HG02623 (cell line): ENCODE measurements around the gene KRT33B.

Source experiments
- ATAC-seq: cut with Tn5 transposase; IDR thresholded peaks from one replicate; pipeline ENCODE4 v1.9.1; 2021; ENCODE audit warnings: moderate library complexity; ENCODE audit not compliant: unreplicated experiment

Gene KRT33B

DNA sequence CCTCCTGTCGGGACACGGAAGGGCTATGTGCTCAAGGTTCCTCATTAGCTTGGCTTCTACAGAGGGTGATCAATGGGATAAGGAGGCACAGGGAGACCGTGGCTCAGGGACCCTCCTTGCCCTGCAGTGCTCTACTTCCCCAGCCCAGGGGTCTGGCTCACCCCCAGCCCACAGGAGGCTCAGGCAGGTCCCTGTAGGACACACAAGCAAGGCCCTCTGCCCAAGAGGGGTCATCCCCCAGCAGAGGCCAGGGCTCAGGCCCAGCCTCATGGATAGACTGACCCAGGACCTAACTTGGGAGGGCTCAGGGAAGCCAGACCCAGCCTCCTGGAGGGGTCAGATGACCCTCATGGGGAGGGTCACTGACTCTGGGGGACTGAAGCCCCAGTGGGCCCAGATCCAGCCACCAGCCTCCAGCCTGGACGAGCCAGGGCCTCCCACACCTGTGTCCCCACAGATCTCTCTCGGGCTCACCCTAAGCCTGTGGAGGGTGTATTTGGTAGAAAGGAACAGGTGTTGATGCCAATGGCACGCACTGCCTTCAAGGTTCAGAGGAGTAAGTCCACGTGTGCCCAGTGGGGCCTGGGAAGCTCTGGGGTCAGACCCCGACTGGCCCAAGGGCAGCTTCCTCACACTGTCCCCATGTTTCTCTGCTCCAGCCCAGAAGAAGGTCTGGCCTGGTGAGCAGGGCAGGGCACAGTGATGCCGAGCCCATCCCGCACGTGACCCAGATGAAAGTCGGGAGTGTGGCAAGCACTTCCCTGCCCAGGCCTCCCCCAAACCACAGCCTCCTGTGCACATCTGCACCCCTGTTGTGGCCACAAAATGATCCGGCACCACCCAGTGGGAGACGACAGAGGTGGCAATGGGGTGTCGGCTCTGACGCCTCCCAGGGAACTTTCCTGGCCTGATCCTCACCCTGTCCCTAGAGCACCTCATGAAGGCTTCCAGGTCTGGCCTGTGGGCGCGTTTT lies 43.2 kb downstream of the KRT33B start:
- no peak for ATAC-seq

DNA sequence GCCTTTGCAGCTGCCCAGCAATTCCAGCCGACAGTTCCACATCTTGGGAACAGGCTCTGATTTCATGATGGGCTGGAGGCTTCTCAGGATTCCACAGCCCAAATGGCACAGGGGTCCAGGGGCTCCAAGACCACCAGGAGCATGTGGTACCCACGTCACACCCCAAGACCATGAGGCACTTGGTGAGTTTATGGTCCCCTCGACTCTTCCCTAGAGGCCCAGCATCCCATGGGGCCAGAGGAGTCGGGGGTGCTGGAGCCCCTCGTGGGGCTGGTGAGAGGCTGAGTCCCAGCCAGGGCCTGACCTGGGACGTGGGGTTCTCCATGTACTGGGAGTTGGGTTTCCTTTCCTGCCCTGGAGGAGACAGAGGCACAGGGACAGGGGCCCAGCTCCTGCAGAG lies 44.0 kb downstream of the KRT33B start:
- no peak for ATAC-seq

DNA sequence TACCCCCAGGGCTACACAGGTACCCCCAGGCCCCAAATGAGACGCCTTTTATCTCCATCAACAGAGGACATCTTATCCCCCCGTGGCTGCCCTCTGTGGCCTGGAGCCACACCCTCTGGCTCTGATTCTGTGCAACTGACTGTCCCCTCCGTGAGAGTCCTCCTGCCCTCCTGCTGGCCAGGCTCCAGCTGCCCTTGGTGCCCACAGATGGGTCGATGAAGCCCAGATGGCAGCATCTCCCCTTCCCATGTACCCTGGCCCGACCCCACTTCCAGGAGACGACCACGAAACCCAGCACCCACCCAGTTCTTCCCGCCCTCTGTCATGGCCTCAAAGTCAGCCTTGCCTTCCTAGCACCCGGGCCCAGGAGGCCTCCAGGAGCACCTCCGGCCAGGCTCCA lies 44.5 kb downstream of the KRT33B start:
- no peak for ATAC-seq

DNA sequence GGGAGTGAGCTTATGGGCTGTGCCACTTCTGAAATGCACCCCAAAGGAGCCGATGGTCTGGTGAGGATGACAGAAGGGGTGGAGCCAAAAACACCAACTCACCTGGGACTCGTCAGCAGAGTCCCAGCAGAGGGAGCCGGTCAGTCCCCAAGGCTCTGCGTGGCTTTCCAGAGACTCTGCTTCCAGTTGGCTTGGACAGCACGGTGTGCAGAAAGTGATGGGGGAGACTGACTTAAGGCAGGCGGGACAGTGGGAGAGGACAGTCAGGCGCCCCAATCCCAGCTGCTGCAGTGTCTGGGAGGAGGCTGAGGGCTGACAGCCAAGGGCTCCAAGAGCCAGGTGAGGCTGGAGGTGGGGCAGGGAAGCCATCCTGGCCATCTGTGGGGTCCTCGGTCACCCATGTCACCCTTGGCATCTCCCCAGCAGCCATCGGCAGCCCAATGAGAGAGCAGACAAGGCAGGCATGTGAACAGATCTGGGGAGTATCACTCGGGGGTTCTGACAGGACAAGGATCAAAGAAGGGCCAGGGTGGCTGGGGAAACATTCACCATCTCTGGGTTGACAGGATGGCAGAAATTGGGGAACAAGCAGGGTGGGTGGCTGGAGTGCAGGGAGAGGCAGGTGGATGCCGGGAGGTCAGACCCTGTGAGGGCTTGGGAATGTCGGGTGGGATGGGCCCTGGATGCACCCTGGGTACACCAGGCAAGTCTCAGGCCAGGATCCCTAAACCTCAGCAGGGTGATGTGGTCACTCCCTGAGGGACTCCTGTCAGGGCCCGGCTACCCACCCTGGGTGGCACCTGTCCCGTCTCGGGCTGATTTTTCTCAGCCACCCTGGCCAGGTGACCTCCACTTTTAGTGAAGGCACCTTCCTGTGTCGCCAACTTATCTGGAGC lies 45.2 kb downstream of the KRT33B start:
- ATAC-seq = no peak

DNA sequence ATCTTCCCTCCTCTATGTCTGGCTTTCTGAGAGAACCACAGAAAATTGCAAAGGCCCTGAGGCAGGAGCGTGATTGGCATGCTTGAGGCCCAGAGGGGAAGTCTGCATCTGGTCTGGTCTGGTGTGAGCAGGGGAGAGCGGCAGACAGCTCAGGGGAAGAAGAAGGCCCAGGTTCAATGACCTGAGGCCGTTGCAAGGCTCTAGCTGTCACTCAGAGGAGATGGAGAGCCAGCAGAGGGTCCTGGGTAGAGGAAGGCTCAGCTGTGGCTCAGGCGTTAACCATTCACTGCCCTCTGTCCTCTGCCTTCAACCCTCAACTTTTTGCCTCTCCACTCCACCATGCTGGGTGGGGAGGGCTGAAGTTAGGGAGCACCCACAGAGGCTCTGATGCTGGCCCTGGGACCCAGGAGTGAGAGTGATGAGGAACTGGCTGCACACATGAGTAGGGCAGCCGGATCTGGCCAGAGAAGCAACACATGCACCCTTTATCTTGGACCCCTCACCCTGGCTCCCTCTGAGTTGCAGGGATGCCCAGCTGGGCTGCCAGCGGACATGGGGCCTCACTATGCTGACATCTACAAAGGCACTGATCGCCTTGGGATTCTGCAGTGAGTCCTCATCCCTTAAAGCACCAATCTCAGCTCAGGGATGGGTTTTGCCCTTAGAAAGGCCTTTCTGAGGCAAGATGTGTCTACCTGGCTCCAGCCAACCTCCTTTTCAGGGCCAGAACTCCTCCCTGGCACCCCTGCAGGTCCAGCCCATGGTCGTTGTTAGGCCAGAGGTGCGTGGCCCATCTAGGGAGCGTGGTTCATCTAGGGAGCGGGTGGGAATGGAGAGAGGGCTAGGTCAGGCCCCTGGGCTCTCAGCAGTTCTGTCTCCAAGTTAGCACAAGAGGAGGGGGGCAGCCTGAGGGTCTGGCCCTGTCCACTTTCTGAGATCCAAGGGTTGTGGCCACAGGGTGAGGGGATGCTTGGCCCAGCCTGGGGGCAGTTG lies 46.4 kb downstream of the KRT33B start:
- no peak for ATAC-seq

DNA sequence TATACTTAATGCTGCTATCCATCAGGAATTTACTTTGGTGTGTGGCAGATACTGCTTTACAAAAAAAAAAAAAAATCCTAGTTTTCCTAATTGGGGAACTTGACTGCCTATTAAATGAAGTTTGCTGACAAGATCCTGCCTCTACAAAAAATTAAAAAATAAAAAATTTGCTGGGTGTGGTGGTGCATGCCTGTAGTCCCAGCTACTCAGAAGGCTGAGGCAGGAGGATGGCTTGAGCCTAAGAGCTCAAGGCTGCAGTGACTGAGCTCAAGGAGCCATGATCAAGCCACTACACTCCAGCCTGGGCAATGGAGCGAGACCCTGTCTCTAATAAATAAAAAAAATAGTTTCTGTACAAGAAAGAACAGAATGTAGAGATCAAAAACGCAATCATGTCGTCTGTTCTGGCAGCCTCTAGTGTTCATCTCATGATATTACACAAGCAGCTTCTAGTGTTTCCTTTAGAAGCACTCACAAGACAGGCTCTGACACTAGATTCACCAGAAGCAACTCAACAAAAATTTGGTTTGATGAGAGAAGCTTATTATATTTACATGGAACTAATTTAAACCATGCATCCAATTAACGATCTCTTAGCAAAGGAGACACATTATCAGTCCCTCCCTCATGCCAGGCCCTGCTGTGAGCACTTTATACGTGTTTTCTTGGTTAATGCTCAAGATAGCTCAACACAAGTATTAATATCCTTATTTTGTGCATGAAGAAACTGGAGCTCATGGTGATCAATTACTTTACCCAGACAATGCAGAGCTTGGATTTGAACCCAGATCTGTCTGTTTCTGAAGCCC lies 47.3 kb downstream of the KRT33B start:
- no peak for ATAC-seq

DNA sequence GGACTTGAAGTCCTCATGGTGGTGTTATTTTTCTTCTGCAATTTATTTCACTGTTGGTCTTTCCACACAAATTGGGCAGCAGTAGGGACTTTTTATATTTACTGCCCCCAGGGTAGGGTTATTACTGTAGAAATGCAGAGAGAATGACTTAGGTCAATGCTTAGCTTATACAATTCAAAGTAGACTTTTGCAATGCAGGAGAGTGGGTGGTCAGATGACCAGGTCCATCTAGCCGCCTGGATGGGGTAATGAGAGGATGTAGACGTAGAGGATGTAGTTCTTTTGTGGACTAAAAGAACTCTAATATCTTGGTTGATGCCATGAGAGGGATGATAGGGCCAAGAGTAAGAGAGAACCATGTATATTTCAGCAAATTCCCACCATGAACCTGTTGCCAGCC lies 51.4 kb downstream of the KRT33B start:
- no peak for ATAC-seq

DNA sequence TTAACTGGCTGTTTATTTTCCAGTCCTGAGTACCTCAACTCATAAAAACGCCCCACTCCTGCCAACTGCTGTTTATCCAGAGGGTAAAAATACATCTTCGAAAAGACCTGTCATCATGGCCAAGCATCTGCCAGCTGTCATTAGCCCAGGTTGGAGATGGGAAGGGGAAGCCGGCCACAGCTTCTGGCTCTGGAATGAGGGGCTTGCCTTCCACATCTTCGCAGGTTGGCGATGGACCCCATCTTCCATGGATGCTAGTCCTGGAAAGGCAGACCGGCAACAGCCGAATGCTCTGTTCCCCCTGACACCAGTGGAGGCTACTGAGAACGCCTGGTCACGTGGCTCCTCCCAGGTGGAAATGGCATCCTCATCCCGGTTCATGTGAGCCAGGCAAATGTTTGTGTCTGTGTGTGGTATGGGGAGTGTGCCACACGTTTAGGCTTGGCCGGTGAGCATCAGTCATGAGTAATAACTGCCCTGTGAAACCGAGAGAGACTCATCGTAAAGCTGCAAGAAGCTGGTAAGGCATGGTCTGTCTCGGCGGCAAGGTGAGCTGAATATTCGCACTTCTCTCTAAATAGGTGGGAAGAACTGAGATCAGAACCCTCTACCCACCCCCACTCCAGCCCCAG lies 53.7 kb downstream of the KRT33B start:
- ATAC-seq = no peak

DNA sequence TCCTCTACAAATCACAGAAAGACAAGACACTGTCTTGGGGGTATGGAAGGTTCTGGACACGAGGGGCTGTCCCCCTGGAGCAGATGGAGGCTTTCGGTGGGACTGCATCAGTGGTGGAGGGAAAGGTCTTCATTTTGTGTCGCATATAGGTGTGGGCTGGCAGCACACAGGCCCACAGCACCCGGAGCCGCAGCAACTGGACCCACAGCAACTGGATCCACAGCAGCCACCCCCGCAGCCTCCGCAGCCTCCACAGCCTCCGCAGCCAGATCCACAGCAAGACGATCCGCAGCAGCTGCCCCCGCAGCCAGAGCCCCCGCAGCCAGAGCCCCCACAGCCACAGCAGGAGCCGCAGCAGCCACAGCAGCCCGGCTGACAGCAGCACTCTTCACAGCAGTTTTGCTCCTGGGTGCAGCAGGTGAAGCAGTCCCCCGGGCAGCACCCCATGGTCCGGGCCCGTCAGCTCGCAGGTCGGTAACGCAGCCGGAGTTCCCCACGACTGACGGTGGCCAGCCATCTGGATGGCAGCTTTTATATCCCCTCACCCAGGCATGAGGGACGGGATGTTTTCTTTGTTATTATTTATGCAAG lies 54.3 kb downstream of the KRT33B start, which contains the start of gene KRTAP17-1:
KRTAP17-1 (minus strand) TSS at position 507 of the 591 bp plus-strand sequence; CDS start at position 447, 60 bp downstream.
- no peak for ATAC-seq
